ENCODE results near the gene SLX4IP. TPM values are rescaled to one million over a fixed set of nuclear protein-coding genes. Genes with fewer than 3 reads are reported as not detected.

SLX4IP gene
- total RNA-seq, 1 experiment from 2014 or later, result 11.1 TPM

GRCh38 chr20:10639737-10640556, 204.8 kb downstream of the SLX4IP start:
- ChIA-PET CTCF (no interaction called here), POLR2A (interaction anchor here (1.4 kb wide), 1 partner anchor 9 kb away, joined by 4 read pairs; no protein-coding TSS in a partner anchor), RAD21 (ENCODE audit: low non-redundant PET in 1 of 2, low total read pairs in 2 of 2, uncharacterized antibody in 2 of 2, unreplicated experiment in 2 of 2) (no interaction called here)
- BruUV-seq (replicated peaks), result no TSS peak
- TF ChIP-seq, protein P1, sequence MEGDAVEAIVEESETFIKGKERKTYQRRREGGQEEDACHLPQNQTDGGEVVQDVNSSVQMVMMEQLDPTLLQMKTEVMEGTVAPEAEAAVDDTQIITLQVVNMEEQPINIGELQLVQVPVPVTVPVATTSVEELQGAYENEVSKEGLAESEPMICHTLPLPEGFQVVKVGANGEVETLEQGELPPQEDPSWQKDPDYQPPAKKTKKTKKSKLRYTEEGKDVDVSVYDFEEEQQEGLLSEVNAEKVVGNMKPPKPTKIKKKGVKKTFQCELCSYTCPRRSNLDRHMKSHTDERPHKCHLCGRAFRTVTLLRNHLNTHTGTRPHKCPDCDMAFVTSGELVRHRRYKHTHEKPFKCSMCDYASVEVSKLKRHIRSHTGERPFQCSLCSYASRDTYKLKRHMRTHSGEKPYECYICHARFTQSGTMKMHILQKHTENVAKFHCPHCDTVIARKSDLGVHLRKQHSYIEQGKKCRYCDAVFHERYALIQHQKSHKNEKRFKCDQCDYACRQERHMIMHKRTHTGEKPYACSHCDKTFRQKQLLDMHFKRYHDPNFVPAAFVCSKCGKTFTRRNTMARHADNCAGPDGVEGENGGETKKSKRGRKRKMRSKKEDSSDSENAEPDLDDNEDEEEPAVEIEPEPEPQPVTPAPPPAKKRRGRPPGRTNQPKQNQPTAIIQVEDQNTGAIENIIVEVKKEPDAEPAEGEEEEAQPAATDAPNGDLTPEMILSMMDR (IDR thresholded peaks at IDR 0.05 in 2 of 3, conservative IDR thresholded peaks at IDR 0.05 in 1 of 3; ENCODE audit: borderline replicate concordance in 1 of 3, insufficient read depth in 1 of 3, low read depth in 2 of 3, low read length in 2 of 3), result no peak
- TF ChIP-seq CBX3 (IDR thresholded peaks at IDR 0.05; ENCODE audit: low read depth) (no peak), POLR2A (IDR thresholded peaks at IDR 0.05; ENCODE audit: borderline replicate concordance, extremely low read depth, insufficient read depth, insufficient read length) (no peak), SIN3A (IDR thresholded peaks at IDR 0.05; ENCODE audit: low read depth) (no peak), FOSL1 (IDR thresholded peaks at IDR 0.05; ENCODE audit: low read depth) (no peak), SRF (IDR thresholded peaks at IDR 0.05; ENCODE audit: low read depth) (no peak), REST (IDR thresholded peaks at IDR 0.05; ENCODE audit: low read depth) (no peak), RAD21 (IDR thresholded peaks at IDR 0.05; ENCODE audit: low read depth) (no peak), ZFX (IDR thresholded peaks at IDR 0.05) (no peak), JUND (IDR thresholded peaks at IDR 0.05) (no peak), ZNF274 (IDR thresholded peaks at IDR 0.05; ENCODE audit: low read depth, low read length) (no peak)
- TF ChIP-seq, protein P2, sequence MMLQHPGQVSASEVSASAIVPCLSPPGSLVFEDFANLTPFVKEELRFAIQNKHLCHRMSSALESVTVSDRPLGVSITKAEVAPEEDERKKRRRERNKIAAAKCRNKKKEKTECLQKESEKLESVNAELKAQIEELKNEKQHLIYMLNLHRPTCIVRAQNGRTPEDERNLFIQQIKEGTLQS (IDR thresholded peaks at IDR 0.05), result no peak
- Histone ChIP-seq H3K79me2 (ENCODE audit: insufficient read depth, low read length) (no peaks in the 10 kb centered on the region), H3K4me2 (ENCODE audit: low read length) (no peak overlapping the region), H3K4me3 (replicated peaks in 1 of 2; ENCODE audit: low read depth in 1 of 2, low read length in 2 of 2) (no peak overlapping the region), H3K4me1 (ENCODE audit: control insufficient read depth in 1 of 2, insufficient read depth in 2 of 2, low read length in 2 of 2) (no peaks in the 10 kb centered on the region), H3K27me3 (ENCODE audit: insufficient read depth, low read length) (no peaks in the 10 kb centered on the region), H3K9me2 (ENCODE audit: insufficient read depth) (no peaks in the 10 kb centered on the region), H3K9ac (ENCODE audit: low read length) (no peak overlapping the region), H3K27ac (ENCODE audit: low read depth, low read length) (no peak overlapping the region), H3K9me3 (ENCODE audit: control insufficient read depth in 1 of 2, insufficient read depth in 1 of 2, low read depth in 1 of 2, low read length in 2 of 2) (no peaks in the 10 kb centered on the region), H2AFZ (ENCODE audit: low read depth, low read length, poor library complexity, severe bottlenecking) (no peak overlapping the region), H4K20me1 (ENCODE audit: insufficient read depth) (no peaks in the 10 kb centered on the region), H3K36me3 (ENCODE audit: control insufficient read depth in 1 of 2, insufficient read depth in 2 of 2, low read length in 2 of 2) (peaks cover 29 to 59% of the 10 kb centered on the region in 2 experiments; a peak in 3 of 4 replicates)
- intact Hi-C loops (cut with micrococcal nuclease), result loop anchor here (10.0 kb wide), 1 partner anchor 85 kb away; no protein-coding TSS in a partner anchor
- DNase-seq (ENCODE audit: low read depth, low spot score), result no peak
- no peak for ATAC-seq

All from HCT116 (cell line).